ENCODE results near the gene HSPA14.
A peak's percentile ranks its signal among the peaks of the same experiment; 100 is the strongest.
"Not testable (repeated sequence)": the region's sequence is repeated elsewhere in the genome, so short reads cannot be mapped to it uniquely, and the experiment has no call there.

Gene HSPA14

DNA sequence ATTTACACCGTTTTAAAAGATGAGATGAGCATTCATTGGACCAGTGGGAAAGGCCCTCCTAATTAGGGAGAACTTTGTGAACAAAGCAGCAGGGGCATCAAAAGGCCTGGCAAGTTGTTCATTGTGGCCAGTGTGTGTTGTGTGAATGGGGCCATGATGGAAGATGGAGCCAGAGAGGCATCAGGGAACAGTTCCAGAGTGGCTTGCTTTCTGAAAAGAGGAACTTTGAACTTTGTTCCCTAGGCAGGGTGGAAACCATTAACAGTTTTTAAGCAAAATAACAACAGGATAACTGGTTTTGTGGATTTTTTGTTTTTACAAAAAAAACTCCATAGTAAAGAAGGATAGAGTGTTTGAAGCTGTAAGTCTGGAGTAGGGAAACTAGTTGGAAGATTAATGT is 53.0 kb downstream of the HSPA14 start:
- no peak for FAIRE-seq

DNA sequence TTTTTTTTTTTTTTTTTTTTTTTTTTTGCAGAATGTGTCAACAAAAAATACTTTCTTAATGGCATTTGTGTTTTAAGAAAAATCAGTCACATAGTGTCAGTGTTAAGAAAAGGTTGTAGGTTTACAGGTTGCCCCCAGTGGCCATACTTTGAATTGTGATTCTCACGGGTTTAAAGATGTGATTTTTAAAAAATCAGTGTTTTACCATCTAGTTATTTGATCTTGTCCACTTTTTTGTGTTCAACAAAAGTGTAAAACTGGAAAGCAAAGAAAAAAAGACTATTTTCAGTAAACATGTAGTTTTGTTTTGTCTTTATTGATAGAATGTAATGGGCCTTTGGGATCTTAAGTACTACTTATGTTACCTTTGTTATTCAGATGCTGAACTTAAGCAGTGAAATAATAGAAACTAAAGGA is 66.2 kb downstream of the HSPA14 start:
- peak; percentile 96 for FAIRE-seq

- FAIRE-seq = no peak
Measured at GRCh38 chr10:14904864-14905263, 66.8 kb downstream of the HSPA14 start.

DNA sequence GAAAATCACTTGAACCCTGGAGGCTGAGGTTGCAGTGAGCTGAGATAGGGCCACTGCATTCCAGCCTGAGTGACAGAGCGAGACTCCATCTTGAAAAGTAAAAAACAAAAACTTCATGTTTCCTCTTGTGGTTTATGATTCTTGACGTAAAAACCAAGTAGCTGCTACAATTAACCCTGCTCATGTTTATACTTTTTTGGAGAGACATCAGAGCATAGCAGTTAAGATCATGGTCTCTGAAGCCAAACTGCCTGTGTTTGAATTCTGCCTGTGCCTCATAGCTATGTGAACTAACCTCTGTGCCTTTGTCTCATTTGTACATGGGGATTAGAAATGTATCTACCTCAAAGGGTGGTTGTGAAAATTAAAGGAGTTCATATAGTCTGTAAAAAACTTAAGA is 67.8 kb downstream of the HSPA14 start:
- no peak for FAIRE-seq

DNA sequence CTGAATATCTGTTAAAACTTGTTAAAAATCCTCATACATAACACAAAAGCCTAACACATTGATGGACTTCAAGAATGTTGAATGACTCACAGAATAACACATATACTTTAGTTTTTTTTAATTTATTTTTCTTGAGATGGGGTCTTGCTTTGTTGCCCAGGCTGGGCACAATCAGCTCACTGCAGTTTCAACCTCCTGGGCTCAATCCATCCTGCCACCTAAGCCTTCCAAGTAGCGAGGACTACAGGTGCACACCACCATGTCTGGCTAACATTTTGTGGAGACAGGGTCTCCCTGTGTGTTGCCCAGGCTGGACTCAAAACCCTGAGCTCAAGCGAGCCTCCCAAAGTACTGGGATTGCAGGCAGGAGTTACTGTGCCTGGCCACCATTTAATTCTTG is 68.7 kb downstream of the HSPA14 start:
- no peak for FAIRE-seq

GRCh38 chr10:14907591-14907990 is 69.5 kb downstream of the HSPA14 start:
- FAIRE-seq = not testable (repeated sequence)

DNA sequence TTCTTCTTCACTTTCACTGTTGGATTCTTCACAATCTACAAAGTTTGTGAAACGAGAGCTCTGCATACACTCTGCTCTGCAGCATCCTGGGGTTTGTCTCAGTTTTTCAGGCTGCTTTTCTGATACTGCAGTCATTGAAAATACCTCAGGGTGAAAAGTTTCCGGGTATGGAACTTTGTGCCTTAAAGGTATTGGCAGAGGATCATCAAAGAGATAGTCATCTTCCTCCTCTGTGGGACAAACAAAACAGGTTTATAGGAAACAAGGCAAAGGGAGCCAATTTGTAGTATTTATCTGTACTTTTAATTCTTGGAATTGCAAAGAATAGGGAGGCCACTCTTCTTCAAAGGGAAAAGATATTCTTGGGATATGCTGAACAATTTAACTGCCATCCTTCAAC is 71.0 kb downstream of the HSPA14 start:
- FAIRE-seq = no peak

DNA sequence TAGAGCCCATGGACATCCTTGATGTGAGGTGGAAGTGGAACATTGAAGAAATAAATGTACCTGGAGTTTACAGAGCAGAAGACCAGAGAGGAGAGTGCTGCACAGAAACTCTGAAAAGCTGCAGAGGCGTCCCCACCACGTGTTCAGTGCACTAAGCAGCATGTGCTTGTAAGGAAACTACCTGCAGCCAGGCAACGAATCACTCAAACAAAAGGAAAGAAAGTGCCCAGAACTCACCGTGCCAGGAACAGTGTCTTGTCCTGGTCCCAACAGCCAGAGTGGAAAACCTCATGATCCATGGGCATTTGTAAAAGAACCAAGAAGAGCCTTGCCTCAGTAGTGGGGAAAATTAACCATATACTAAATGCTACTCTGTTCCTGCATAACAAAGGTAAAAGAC is 72.8 kb downstream of the HSPA14 start:
- FAIRE-seq = no peak

DNA sequence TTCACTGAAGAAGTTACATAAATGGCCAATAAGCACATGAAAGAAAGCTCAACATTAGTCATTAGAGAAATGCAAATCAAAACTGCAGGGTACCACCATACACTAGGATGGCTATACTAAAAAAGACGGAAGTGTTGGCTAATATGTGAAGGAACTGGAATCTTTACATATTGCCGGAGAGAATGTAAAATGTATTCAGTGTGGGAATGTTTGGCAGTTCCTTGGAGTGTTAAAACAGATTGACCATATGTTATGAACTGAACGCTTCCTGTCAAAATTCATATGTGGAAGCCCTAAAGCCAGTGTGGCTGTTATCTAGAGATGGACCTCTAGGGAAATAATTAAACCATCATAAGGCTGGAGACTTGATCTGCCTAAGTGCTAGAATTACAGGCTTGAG is 73.7 kb downstream of the HSPA14 start:
- FAIRE-seq = no peak

DNA sequence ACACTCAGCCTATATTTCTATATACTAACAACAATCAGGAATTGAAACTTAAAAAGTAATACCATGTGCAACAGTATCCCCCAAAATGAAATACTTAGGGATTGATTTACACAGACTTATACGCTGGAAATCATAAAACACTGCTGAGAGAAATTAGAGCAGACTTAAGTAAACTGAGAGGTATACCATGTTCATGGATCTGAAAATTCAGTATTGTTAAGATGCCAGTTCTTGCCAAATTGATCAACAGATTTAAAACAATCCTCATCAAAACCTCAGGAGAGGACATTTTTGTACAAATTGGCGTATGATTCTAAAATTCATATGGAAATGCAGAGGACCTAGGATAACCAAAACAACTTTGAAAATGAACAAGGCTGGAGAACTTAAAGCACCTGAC is 78.5 kb downstream of the HSPA14 start:
- no peak for FAIRE-seq

- FAIRE-seq = no peak
Measured at GRCh38 chr10:14917827-14918226, 79.7 kb downstream of the HSPA14 start.

DNA sequence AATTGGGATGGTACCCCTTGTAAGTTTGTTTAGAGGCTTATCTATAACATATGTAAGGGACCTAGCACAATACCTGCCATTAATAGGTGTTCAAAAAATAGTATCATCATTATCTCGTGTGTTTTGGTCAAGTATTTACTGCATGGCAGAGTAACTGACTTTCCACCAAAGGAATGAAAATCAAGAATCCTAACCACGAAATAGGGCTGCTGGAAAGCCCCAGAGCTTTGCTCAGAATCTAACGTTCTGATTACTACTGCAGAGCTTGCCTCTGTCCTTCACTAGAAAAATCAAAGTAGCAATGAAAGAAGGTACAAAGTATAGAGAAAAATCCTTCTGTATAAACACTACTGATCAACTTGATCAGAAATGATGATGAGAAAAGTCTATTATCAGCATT is 80.9 kb downstream of the HSPA14 start:
- FAIRE-seq = no peak

All from G401.6 (cell line).